ENCODE results near the gene GABBR1. TPM values are rescaled to one million over a fixed set of nuclear protein-coding genes. Genes with fewer than 3 reads are reported as not detected.

GABBR1 gene
- total and polyA plus RNA-seq, 2 donors (not counting 3 experiments of a cell fraction or from before 2014, with no cell fraction given), result 43.6 to 50.8 TPM

DNA sequence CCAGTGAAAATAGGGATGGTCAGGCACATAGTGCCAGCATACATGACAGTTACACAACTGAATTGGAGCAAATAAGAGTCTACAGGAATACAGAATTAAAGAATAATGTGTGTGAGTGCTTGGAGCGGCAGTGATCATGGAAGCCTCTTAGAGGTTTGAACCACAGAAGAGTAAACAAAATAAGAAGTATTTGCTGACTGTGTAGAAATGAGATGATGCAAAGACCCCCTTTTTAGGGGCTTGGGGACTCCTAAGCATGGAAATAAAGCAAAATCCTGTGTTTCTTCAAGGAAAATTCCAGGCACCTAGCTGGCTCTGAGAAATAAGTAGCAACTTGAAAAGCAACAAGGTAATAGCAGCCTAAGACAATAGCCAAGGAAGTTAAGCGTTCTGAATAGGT is 41.3 kb downstream of the GABBR1 start:
- CTCF ChIA-PET, result interaction anchor here (1.9 to 2.0 kb wide), 2 partner anchors 62 to 575 kb away, joined by 5 to 6 read pairs; no protein-coding TSS in a partner anchor
- intact Hi-C loops (cut with micrococcal nuclease) (no loop called here), dilution Hi-C loops (cut with MboI; ENCODE audit: extremely low pct_ligation_motif_present, low sequenced_read_pairs) (no loop called here)
- FAIRE-seq, result no peak
- Histone ChIP-seq H2AFZ (ENCODE audit: low read depth, low read length) (no peak overlapping the region), H3K4me2 (ENCODE audit: insufficient read depth, low read length) (no peak overlapping the region), H3K9me1 (replicated peaks; ENCODE audit: control insufficient read depth, extremely low read depth, insufficient read depth, low read length) (no peaks in the 10 kb centered on the region), H3K27ac (ENCODE audit: insufficient read depth, low read depth, low read length) (no peak overlapping the region), H4K20me1 (replicated peaks; ENCODE audit: control insufficient read depth, extremely low read depth, insufficient read depth, low read length) (no peaks in the 10 kb centered on the region), H3K79me2 (ENCODE audit: control insufficient read depth, insufficient read depth, low read length) (no peaks in the 10 kb centered on the region), H3K4me3 (replicated peaks in 1 of 3; ENCODE audit: insufficient read depth in 1 of 3, low read depth in 1 of 3, low read length in 3 of 3) (no peak overlapping the region), H3K27me3 (ENCODE audit: control insufficient read depth in 2 of 2, insufficient read depth in 2 of 2, low read length in 2 of 2) (peaks cover 0 to 8% of the 10 kb centered on the region in 2 experiments), H3K9ac (replicated peaks; ENCODE audit: extremely low read depth, insufficient read depth, low read length) (no peak overlapping the region), H3K4me1 (ENCODE audit: control insufficient read depth, extremely low read depth, insufficient read depth, low read length) (no peaks in the 10 kb centered on the region), H3K36me3 (ENCODE audit: control insufficient read depth in 2 of 2, extremely low read depth in 1 of 2, insufficient read depth in 2 of 2, low read length in 2 of 2) (no peaks in the 10 kb centered on the region), H3K9me3 (replicated peaks; ENCODE audit: control insufficient read depth, insufficient read depth, low read length) (no peaks in the 10 kb centered on the region)
- no TSS peak for BruUV-seq (replicated peaks)
- no peak for DNase-seq (ENCODE audit: low read depth, low spot score)
- no peak for TF ChIP-seq GATA2 (IDR thresholded peaks at IDR 0.05; ENCODE audit: insufficient read depth, insufficient read length, low read depth, low read length)
- TF ChIP-seq, protein P1, sequence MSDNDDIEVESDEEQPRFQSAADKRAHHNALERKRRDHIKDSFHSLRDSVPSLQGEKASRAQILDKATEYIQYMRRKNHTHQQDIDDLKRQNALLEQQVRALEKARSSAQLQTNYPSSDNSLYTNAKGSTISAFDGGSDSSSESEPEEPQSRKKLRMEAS (IDR thresholded peaks at IDR 0.05; ENCODE audit: insufficient read depth, insufficient read length), result no peak
- TF ChIP-seq POLR2A (IDR thresholded peaks at IDR 0.05; ENCODE audit: low read depth, low read length), result no peak
- TF ChIP-seq MYC (IDR thresholded peaks at IDR 0.05; ENCODE audit: low read depth, low read length), result no peak
- no peak for TF ChIP-seq EZH2 (IDR thresholded peaks at IDR 0.05; ENCODE audit: borderline replicate concordance, low read depth, low read length, severe bottlenecking)
- TF ChIP-seq, protein P2, sequence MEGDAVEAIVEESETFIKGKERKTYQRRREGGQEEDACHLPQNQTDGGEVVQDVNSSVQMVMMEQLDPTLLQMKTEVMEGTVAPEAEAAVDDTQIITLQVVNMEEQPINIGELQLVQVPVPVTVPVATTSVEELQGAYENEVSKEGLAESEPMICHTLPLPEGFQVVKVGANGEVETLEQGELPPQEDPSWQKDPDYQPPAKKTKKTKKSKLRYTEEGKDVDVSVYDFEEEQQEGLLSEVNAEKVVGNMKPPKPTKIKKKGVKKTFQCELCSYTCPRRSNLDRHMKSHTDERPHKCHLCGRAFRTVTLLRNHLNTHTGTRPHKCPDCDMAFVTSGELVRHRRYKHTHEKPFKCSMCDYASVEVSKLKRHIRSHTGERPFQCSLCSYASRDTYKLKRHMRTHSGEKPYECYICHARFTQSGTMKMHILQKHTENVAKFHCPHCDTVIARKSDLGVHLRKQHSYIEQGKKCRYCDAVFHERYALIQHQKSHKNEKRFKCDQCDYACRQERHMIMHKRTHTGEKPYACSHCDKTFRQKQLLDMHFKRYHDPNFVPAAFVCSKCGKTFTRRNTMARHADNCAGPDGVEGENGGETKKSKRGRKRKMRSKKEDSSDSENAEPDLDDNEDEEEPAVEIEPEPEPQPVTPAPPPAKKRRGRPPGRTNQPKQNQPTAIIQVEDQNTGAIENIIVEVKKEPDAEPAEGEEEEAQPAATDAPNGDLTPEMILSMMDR (IDR thresholded peaks at IDR 0.05; ENCODE audit: extremely low read depth in 1 of 2, insufficient read depth in 1 of 2, low read depth in 1 of 2, low read length in 2 of 2), result no peak
- no peak for TF ChIP-seq FOS (IDR thresholded peaks at IDR 0.05; ENCODE audit: borderline replicate concordance, insufficient read depth, low read length)
- no peak for TF ChIP-seq POLR2AphosphoS5 (IDR thresholded peaks at IDR 0.05; ENCODE audit: insufficient read depth, low read depth, low read length)
- TF ChIP-seq JUN (IDR thresholded peaks at IDR 0.05; ENCODE audit: borderline replicate concordance, insufficient read depth, insufficient read length, low read depth), result no peak
- POLR2A ChIA-PET, result no interaction called here

Data from endothelial cell of umbilical vein (primary cell).